HFFc6 (cell line): ENCODE measurements around the gene VPS26B. TPM values are rescaled to one million over a fixed set of nuclear protein-coding genes. Genes with fewer than 3 reads are reported as not detected.

Source experiments
- DNase-seq: peaks from one replicate; pipeline ENCODE4 v3.0.0-alpha.2; 2018
- H3K27ac Mint-ChIP-seq: 2 replicates; pipeline ENCODE4 v1.8.0; 2020; ENCODE audit warnings: mild to moderate bottlenecking, mixed read lengths
- H3K27me3 Mint-ChIP-seq: 2 replicates; pipeline ENCODE4 v1.8.0; 2021; ENCODE audit warnings: mild to moderate bottlenecking, moderate library complexity, mixed read lengths; ENCODE audit not compliant: insufficient read depth
- H3K36me3 Mint-ChIP-seq: 2 replicates; pipeline ENCODE4 v1.8.0; 2021; ENCODE audit warnings: low read depth, mixed read lengths
- H3K4me1 Mint-ChIP-seq: 2 replicates; pipeline ENCODE4 v1.8.0; 2020; ENCODE audit warnings: low read depth, mixed read lengths
- H3K4me3 Mint-ChIP-seq: 2 replicates; pipeline ENCODE4 v1.8.0; 2020; ENCODE audit warnings: mild to moderate bottlenecking, moderate library complexity, mixed read lengths
- H3K9me3 Mint-ChIP-seq: 2 replicates; pipeline ENCODE4 v1.8.0; 2020; ENCODE audit warnings: mild to moderate bottlenecking, mixed read lengths
- total RNA-seq, 6 experiments: library from RNA; stranded (reverse); fragmentation: NEBNext Ultra II Directional; extraction: Animal tissue kit (Norgen Biotek cat#: 25700); gene quantifications; 2 replicates in 1 of 6; 3 replicates in 5 of 6; pipeline ENCODE4 v1.2.3, GENCODE V29; 2021
- TF ChIP-seq, protein P1 (sequence below): fragments of 200-600 bp; sonication (generic); IDR thresholded peaks from 2 replicates; pipeline ENCODE4 v1.5.0; 2021; ENCODE audit warnings: antibody characterized with exemption, mild to moderate bottlenecking

VPS26B gene
- total RNA-seq, 6 experiments from 2014 or later, result 36.5 to 45.0 (median 39.1) TPM

DNA sequence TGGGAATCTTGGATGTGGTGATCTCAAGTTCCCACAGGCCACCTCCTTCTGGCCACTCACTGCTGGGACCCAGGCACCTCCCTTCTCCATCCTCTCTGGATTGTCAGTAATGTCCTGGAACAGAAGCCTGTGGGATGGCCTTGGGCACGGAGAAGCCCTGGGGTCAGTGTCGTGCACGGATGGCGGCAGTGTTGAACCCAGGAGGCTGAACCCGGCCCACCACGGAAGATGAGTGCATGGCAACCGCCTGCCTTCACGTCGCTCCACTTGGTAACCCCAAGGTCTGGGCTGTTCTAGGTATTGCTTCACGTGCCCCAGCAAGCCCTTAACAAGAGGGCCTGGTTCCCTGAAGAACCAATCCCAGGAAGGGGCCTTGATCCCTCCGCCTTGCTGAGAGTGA, 21.6 kb downstream of the VPS26B start:
- H3K4me1 Mint-ChIP-seq, result peaks cover 7% of the 10 kb centered on the region; the same call in 1 of the 2 replicates
- H3K36me3 Mint-ChIP-seq, result peaks cover 24% of the 10 kb centered on the region
- no peak overlapping the region for H3K27ac Mint-ChIP-seq
- DNase-seq, result no peak
- H3K4me3 Mint-ChIP-seq, result no peak overlapping the region
- TF ChIP-seq, protein P1, sequence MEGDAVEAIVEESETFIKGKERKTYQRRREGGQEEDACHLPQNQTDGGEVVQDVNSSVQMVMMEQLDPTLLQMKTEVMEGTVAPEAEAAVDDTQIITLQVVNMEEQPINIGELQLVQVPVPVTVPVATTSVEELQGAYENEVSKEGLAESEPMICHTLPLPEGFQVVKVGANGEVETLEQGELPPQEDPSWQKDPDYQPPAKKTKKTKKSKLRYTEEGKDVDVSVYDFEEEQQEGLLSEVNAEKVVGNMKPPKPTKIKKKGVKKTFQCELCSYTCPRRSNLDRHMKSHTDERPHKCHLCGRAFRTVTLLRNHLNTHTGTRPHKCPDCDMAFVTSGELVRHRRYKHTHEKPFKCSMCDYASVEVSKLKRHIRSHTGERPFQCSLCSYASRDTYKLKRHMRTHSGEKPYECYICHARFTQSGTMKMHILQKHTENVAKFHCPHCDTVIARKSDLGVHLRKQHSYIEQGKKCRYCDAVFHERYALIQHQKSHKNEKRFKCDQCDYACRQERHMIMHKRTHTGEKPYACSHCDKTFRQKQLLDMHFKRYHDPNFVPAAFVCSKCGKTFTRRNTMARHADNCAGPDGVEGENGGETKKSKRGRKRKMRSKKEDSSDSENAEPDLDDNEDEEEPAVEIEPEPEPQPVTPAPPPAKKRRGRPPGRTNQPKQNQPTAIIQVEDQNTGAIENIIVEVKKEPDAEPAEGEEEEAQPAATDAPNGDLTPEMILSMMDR, result no peak
- no peaks in the 10 kb centered on the region for H3K9me3 Mint-ChIP-seq
- no peaks in the 10 kb centered on the region for H3K27me3 Mint-ChIP-seq

DNA sequence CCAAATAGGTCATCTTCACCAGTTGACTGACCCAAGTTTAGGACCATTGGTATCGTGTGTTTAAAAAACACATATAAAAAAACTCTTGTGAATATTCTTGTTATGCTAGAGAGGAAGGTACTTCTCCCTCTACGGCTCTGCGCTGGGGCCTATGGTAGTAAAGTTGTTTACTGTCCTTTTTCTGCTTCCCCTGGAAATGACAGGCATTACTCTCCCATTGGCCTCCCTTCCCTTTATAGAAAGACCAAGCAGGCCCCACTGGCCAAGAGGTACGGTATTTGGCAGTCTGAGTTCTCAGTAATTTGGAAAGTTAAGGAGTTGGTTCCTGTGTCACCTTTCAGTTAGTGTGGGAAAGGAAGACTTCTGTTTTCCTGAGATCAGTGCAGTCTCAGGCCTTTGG, 22.2 kb downstream of the VPS26B start:
- DNase-seq, result no peak
- TF ChIP-seq, protein P1, result no peak
- Mint-ChIP-seq H3K36me3 (peaks cover 24% of the 10 kb centered on the region), H3K4me1 (peaks cover 9% of the 10 kb centered on the region), H3K27ac (no peak overlapping the region), H3K27me3 (no peaks in the 10 kb centered on the region), H3K9me3 (no peaks in the 10 kb centered on the region), H3K4me3 (no peak overlapping the region)

DNA sequence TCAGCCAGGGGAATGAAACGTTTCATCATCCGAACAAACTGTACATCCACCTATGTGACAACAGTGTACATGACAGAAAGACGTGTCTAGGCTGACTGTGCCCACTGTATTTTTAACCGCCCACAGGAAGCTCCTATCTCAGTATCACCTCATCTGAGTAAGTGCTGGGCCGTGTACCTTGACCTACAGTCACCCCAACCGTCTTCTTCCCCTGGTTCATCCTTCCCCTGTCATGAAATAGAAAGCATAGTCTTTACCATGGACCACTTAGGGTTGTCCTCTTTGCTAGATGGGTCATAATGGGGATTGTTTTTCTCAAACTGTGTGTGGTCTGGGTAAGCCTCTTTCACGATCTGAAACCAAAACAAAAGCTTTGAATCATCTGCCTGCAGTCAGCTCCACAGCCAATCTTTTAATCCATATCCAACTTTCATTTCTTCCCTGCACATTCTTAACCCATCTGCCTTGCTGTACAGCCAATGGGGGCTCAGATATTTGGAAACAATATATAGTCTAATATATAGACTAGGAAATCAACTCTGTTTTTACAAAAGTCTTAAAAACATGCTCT, 24.5 kb downstream of the VPS26B start:
- H3K36me3 Mint-ChIP-seq, result peaks cover 15% of the 10 kb centered on the region
- no peak overlapping the region for H3K4me3 Mint-ChIP-seq
- no peaks in the 10 kb centered on the region; the same call in 1 of the 2 replicates for H3K27me3 Mint-ChIP-seq
- H3K4me1 Mint-ChIP-seq, result peaks cover 20% of the 10 kb centered on the region
- TF ChIP-seq, protein P1, result no peak
- no peaks in the 10 kb centered on the region for H3K9me3 Mint-ChIP-seq
- no peak for DNase-seq
- H3K27ac Mint-ChIP-seq, result no peak overlapping the region; the same call in 1 of the 2 replicates

DNA sequence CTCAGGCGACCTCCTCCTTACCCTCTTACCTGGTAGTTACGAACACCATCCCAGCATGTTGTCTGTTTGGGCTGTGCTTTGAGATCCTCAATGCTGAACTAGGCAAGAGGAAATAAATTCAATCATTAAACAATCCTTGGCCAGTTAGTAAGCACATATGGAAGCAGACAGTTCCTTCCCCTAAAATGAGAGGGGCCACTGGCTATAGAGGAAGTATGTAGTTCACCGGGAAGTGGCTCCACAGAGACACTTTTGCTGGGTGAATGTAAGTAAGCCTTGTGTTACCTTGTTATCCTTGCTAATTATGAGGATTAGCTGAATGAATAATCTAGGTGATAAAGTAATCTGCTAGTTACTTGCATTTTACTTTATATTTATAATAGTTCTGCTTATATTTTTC, 25.8 kb downstream of the VPS26B start:
- Mint-ChIP-seq H3K27ac (no peak overlapping the region), H3K36me3 (peaks cover 6% of the 10 kb centered on the region), H3K9me3 (no peaks in the 10 kb centered on the region), H3K4me3 (no peak overlapping the region), H3K27me3 (no peaks in the 10 kb centered on the region; the same call in 1 of the 2 replicates), H3K4me1 (peaks cover 30% of the 10 kb centered on the region)
- TF ChIP-seq, protein P1, result no peak
- no peak for DNase-seq

DNA sequence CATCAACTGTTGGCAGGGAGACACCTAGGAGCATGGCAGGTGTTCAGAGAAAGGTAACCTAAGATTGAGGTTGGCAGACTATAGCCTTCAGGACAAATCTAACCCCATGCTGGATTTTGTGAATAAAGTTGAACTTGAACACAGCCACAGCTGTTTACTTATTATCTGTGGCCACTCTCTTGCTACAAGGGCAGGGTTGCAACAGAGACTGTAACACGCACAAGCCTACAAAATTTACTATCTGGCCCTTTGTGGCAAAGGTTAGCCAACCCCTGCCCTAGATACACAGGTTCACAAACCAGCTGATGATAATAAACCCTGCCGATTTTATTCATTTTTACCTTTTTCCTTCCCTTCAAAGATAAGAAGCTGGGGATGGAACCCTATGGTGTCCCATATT, 26.2 kb downstream of the VPS26B start:
- no peak for DNase-seq
- no peaks in the 10 kb centered on the region; the same call in 1 of the 2 replicates for H3K27me3 Mint-ChIP-seq
- no peaks in the 10 kb centered on the region for H3K9me3 Mint-ChIP-seq
- H3K36me3 Mint-ChIP-seq, result peaks cover 6% of the 10 kb centered on the region
- H3K4me3 Mint-ChIP-seq, result no peak overlapping the region
- H3K27ac Mint-ChIP-seq, result no peak overlapping the region
- TF ChIP-seq, protein P1, result no peak
- H3K4me1 Mint-ChIP-seq, result peaks cover 30% of the 10 kb centered on the region
